Endothelial cell of umbilical vein (primary cell): ENCODE measurements around the gene GRM8. TPM values are rescaled to one million over a fixed set of nuclear protein-coding genes. Genes with fewer than 3 reads are reported as not detected.

Source experiments
- BruUV-seq: library from RNA; stranded (reverse); fragments of 400-500 nt; replicated peaks from 2 replicates; lab custom pipeline; 2021; lab: Mats Ljungman, UMichigan
- CTCF ChIA-PET: fragments of 300-600, 350-600 bp; sonication (Branson Sonifier 250); formaldehyde crosslinking; loops from one replicate; lab custom pipeline; 2021; ENCODE audit warnings: antibody characterized with exemption, inconsistent platforms; lab: Charles Lee
- POLR2A ChIA-PET: fragments of 300-600, 350-600 bp; sonication (Branson Sonifier 250); formaldehyde crosslinking; loops from one replicate; lab custom pipeline; 2021; ENCODE audit warnings: antibody characterized with exemption, inconsistent platforms; lab: Charles Lee
- DNase-seq: peaks from one replicate; pipeline ENCODE4 v3.0.0-alpha.2; 2011; ENCODE audit warnings: low read depth, low spot score
- FAIRE-seq: peaks from 2 replicates; lab custom pipeline; 2011; peaks lifted over from hg19 to GRCh38; lab: Jason Lieb, UNC
- H2AFZ ChIP-seq: 2 replicates; pipeline ENCODE4 v1.6.0; 2012; ENCODE audit warnings: low read depth, low read length, control low read depth, inconsistent platforms
- H3K27ac ChIP-seq: 2 replicates; pipeline ENCODE4 v1.5.1; 2011; ENCODE audit warnings: low read depth, mild to moderate bottlenecking, control low read depth, low read length, moderate library complexity; ENCODE audit not compliant: insufficient read depth
- H3K27me3 ChIP-seq, 2 experiments: 2 replicates each; pipeline versions ENCODE4 v1.6.0 to v1.6.1; 2011; ENCODE audit warnings: low read length in 2 of 2, mixed read lengths in 1 of 2; ENCODE audit not compliant: control insufficient read depth in 2 of 2, insufficient read depth in 2 of 2
- H3K36me3 ChIP-seq, 2 experiments: 2 replicates in 1 of 2; 3 replicates in 1 of 2; pipeline ENCODE4 v1.5.1; 2011; ENCODE audit warnings: low read length in 2 of 2, mild to moderate bottlenecking in 1 of 2, moderate library complexity in 1 of 2; ENCODE audit not compliant: control insufficient read depth in 2 of 2, insufficient read depth in 2 of 2; ENCODE audit errors: extremely low read depth in 1 of 2
- H3K4me1 ChIP-seq: 3 replicates; pipeline ENCODE4 v1.5.1; 2011; ENCODE audit warnings: mild to moderate bottlenecking, low read length; ENCODE audit not compliant: control insufficient read depth, insufficient read depth; ENCODE audit errors: extremely low read depth
- H3K4me2 ChIP-seq: 2 replicates; pipeline ENCODE4 v1.6.1; 2011; ENCODE audit warnings: low read length, control low read depth, mixed read lengths; ENCODE audit not compliant: insufficient read depth
- H3K4me3 ChIP-seq, 3 experiments: fragments of 200-600 bp in 1 of 3; sonication (generic), shearing (Covaris generic) in 1 of 3; replicated peaks in 1 of 3; 2 replicates each; pipeline ENCODE4 v1.5.1; 2011 to 2016; ENCODE audit warnings: control low read depth in 3 of 3, low read length in 3 of 3, mild to moderate bottlenecking in 2 of 3, inconsistent platforms in 1 of 3, low read depth in 1 of 3, moderate library complexity in 1 of 3; ENCODE audit not compliant: insufficient read depth in 1 of 3
- H3K79me2 ChIP-seq: 2 replicates; pipeline ENCODE4 v1.6.0; 2012; ENCODE audit warnings: low read length, inconsistent platforms; ENCODE audit not compliant: control insufficient read depth, insufficient read depth
- H3K9ac ChIP-seq: replicated peaks from 2 replicates; pipeline ENCODE3; 2011; ENCODE audit warnings: low read length, control low read depth; ENCODE audit not compliant: insufficient read depth; ENCODE audit errors: extremely low read depth
- H3K9me1 ChIP-seq: replicated peaks from 3 replicates; pipeline ENCODE4 v1.6.0; 2011; ENCODE audit warnings: mild to moderate bottlenecking, low read length; ENCODE audit not compliant: control insufficient read depth, insufficient read depth; ENCODE audit errors: extremely low read depth
- H3K9me3 ChIP-seq: replicated peaks from 2 replicates; pipeline ENCODE4 v1.5.1; 2012; ENCODE audit warnings: low read length, inconsistent platforms; ENCODE audit not compliant: control insufficient read depth, insufficient read depth
- H4K20me1 ChIP-seq: replicated peaks from 2 replicates; pipeline ENCODE3; 2011; ENCODE audit warnings: mild to moderate bottlenecking, low read length; ENCODE audit not compliant: control insufficient read depth, insufficient read depth; ENCODE audit errors: extremely low read depth
- EZH2 ChIP-seq: IDR thresholded peaks from 2 replicates; pipeline ENCODE4 v1.6.1; 2012; ENCODE audit warnings: borderline replicate concordance, low read depth, mild to moderate bottlenecking, moderate library complexity, low read length, inconsistent platforms; ENCODE audit not compliant: severe bottlenecking
- FOS ChIP-seq: IDR thresholded peaks from 2 replicates; pipeline ENCODE4 v1.6.1; 2011; ENCODE audit warnings: mild to moderate bottlenecking, low read length, moderate library complexity, borderline replicate concordance; ENCODE audit not compliant: insufficient read depth
- GATA2 ChIP-seq: IDR thresholded peaks from 2 replicates; pipeline ENCODE4 v1.7.0; 2011; ENCODE audit warnings: low read depth, mild to moderate bottlenecking, moderate library complexity, mixed read lengths, low read length; ENCODE audit not compliant: insufficient read length, insufficient read depth
- JUN ChIP-seq: IDR thresholded peaks from 2 replicates; pipeline ENCODE4 v1.6.1; 2011; ENCODE audit warnings: borderline replicate concordance, low read depth; ENCODE audit not compliant: insufficient read length, insufficient read depth
- MYC ChIP-seq: IDR thresholded peaks from one replicate; pipeline ENCODE4 v1.6.1; 2011; ENCODE audit warnings: mild to moderate bottlenecking, low read depth, low read length
- POLR2AphosphoS5 ChIP-seq: IDR thresholded peaks from 2 replicates; pipeline ENCODE4 v1.6.1; 2012; ENCODE audit warnings: low read depth, mild to moderate bottlenecking, control low read depth, low read length, moderate library complexity; ENCODE audit not compliant: insufficient read depth
- dilution Hi-C: fragments of 300-500 bp; cut with MboI; formaldehyde crosslinking; loops from one replicate; pipeline ENCODE4 v1.15.0; 2019; ENCODE audit warnings: low sequenced_read_pairs; ENCODE audit not compliant: extremely low pct_ligation_motif_present
- intact Hi-C: fragments of 100-400 bp; cut with micrococcal nuclease; formaldehyde crosslinking; loops from one replicate; pipeline ENCODE4 v1.10.0; 2022
- polyA plus RNA-seq, 4 experiments: library from polyadenylated mRNA; depleted of rRNA in 3 of 4; stranded (reverse) in 3 of 4; unstranded in 1 of 4; fragments of >200 nt; gene quantifications; 2 replicates each; pipeline versions ENCODE4 v1.2.1 to v1.2.3, GENCODE V29; 2011 to 2012; ENCODE audit warnings: missing spikeins in 1 of 4
- total RNA-seq: library from RNA; stranded (reverse); gene quantifications from 2 replicates; pipeline ENCODE4 v1.2.3, GENCODE V29; 2021
- TF ChIP-seq, protein P1 (sequence below): IDR thresholded peaks from 2 replicates; pipeline ENCODE4 v1.6.1; 2011; ENCODE audit not compliant: insufficient read depth, insufficient read length
- TF ChIP-seq, protein P2 (sequence below), 2 donors: IDR thresholded peaks; 1 replicate in 1 of 2; 2 replicates in 1 of 2; pipeline ENCODE4 v1.5.1; 2011; ENCODE audit warnings: low read length in 2 of 2, mild to moderate bottlenecking in 2 of 2, moderate library complexity in 2 of 2, control low read depth in 1 of 2, inconsistent platforms in 1 of 2, low read depth in 1 of 2; ENCODE audit not compliant: insufficient read depth in 1 of 2; ENCODE audit errors: extremely low read depth in 1 of 2

GRM8 gene
- total and polyA plus RNA-seq, 2 donors (not counting 3 experiments of a cell fraction or from before 2014, with no cell fraction given): not detected

DNA sequence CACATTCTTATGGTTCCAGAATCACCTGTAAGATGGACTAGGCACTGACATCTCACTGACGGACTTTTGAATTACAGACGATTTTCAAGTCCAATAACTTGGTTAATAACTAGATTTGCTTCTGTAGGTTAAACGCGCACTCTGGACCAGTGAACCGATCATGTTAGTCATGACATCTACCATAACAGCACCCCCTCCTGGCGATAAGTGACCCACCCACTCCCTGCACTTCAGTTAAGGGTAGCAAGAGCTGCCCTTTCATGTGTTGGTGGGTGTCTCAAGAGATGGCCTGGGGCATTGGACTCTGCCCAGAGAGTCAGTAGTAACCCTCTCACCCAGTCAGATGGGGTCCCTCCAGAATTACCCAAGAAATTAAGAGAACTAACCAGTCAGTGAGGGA, 12.9 kb downstream of the GRM8 start:
- Histone ChIP-seq H3K9me3 (no peaks in the 10 kb centered on the region), H3K27me3 (no peaks in the 10 kb centered on the region), H3K9me1 (no peaks in the 10 kb centered on the region), H4K20me1 (no peaks in the 10 kb centered on the region), H3K4me1 (no peaks in the 10 kb centered on the region), H3K36me3 (no peaks in the 10 kb centered on the region), H3K27ac (no peak overlapping the region), H3K79me2 (no peaks in the 10 kb centered on the region), H3K4me2 (no peak overlapping the region), H3K4me3 (no peak overlapping the region), H3K9ac (no peak overlapping the region), H2AFZ (no peak overlapping the region)
- DNase-seq (no peak), FAIRE-seq (no peak)
- dilution Hi-C loops: no loop called here
- no TSS peak for BruUV-seq
- intact Hi-C loops: no loop called here
- no peak for TF ChIP-seq JUN
- no peak for TF ChIP-seq EZH2
- TF ChIP-seq, protein P1, sequence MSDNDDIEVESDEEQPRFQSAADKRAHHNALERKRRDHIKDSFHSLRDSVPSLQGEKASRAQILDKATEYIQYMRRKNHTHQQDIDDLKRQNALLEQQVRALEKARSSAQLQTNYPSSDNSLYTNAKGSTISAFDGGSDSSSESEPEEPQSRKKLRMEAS: no peak
- no peak for TF ChIP-seq GATA2
- no peak for TF ChIP-seq MYC
- no peak for TF ChIP-seq POLR2AphosphoS5
- no peak for TF ChIP-seq FOS
- TF ChIP-seq, protein P2, sequence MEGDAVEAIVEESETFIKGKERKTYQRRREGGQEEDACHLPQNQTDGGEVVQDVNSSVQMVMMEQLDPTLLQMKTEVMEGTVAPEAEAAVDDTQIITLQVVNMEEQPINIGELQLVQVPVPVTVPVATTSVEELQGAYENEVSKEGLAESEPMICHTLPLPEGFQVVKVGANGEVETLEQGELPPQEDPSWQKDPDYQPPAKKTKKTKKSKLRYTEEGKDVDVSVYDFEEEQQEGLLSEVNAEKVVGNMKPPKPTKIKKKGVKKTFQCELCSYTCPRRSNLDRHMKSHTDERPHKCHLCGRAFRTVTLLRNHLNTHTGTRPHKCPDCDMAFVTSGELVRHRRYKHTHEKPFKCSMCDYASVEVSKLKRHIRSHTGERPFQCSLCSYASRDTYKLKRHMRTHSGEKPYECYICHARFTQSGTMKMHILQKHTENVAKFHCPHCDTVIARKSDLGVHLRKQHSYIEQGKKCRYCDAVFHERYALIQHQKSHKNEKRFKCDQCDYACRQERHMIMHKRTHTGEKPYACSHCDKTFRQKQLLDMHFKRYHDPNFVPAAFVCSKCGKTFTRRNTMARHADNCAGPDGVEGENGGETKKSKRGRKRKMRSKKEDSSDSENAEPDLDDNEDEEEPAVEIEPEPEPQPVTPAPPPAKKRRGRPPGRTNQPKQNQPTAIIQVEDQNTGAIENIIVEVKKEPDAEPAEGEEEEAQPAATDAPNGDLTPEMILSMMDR (IDR thresholded peaks at IDR 0.05; ENCODE audit: extremely low read depth in 1 of 2, insufficient read depth in 1 of 2, low read depth in 1 of 2, low read length in 2 of 2): no peak
- CTCF ChIA-PET: no interaction called here
- POLR2A ChIA-PET: no interaction called here
